Muscle of back (tissue), 11 donors: ENCODE results near the gene HNRNPF. TPM values are rescaled to one million over a fixed set of nuclear protein-coding genes. Genes with fewer than 3 reads are reported as not detected.
"Not testable (repeated sequence)": the region's sequence is repeated elsewhere in the genome, so short reads cannot be mapped to it uniquely, and the experiment has no call there.

Source experiments
- DNase-seq, 3 donors: peaks; one replicate each; pipeline versions ENCODE4 v3.0.0 to v3.0.0-alpha.2; 2013
- polyA plus RNA-seq, 10 donors: library from polyadenylated mRNA; unstranded; fragments of 120-200 nt; gene quantifications; one replicate each; pipeline ENCODE4 v1.2.1, GENCODE V29; 2013; ENCODE audit not compliant: insufficient read length in 10 of 10

The HNRNPF gene
- polyA plus RNA-seq, 10 donors, result 102 to 147 (median 110) TPM

DNA sequence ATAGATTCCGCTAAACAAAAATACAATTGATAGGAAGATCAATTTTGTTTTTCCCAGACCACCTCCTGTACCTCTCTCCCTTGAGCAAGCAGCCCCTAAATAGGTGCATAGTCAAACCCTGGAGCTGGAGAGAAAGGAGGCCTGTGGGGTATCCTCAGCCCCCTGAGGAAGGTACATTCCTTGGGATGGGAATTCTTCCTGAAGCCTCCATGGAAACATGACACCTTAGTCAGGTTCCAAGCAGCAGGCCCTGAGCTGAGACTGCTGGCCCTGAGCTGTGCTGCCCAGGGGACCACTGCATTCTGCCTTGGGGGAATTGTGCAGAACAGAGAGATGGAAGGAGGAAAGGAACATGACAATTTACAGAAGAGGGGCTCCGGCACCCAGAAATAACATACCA, 7.4 kb downstream of the HNRNPF start:
- no peak for DNase-seq

GRCh38 chr10:43399320-43400310, 9.4 kb downstream of the HNRNPF start:
- no peak for DNase-seq

GRCh38 chr10:43398939-43399319, 10.1 kb downstream of the HNRNPF start:
- no peak for DNase-seq

GRCh38 chr10:43396928-43397624, 11.9 kb downstream of the HNRNPF start:
- peak in 2 of 3 donors; percentile 78 to 92 for DNase-seq

DNA sequence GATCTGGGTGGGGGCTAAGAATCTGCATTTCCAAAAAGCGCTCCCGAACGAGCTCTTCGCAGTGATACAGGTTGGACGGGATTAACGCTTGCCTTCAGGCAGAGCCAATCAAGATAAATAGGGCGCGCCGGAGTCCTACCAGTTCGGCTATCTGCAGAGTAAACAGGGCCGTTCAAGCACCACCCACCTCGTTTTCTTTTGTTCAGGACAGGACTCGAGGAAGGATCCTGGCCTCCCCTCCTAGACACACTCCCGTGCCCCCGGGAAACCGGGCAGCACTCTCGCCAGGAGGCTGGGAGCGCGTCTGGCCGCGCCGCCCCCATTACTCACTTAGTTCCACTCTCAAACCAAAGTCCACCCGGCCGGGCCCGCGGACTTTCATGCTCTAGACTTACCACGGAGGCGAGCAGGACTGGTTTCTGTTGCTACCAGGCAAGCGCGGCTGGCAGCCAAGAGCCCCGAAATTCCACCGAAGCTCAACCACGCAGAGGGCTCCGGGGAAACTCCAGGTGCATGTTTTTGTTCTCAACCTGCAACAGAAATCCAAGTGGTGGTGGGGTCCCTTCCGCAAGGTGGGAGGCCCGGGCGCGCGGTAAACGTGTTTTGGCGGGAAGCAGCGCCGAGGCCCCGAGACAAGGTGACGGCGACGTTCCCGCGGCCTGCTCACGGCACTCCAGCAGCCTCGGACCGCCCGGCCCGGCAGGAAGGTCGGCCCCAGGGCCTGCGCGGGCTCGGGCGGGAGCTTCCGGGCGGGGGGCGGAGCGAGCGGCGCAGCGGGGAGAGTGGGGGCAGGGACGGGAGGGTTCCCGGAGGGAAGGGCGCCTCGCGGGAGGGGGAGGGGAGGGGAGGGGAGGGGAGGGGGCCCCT, 12.7 kb downstream of the HNRNPF start:
- peak in 2 of 3 donors; percentile 79 to 88 for DNase-seq

DNA sequence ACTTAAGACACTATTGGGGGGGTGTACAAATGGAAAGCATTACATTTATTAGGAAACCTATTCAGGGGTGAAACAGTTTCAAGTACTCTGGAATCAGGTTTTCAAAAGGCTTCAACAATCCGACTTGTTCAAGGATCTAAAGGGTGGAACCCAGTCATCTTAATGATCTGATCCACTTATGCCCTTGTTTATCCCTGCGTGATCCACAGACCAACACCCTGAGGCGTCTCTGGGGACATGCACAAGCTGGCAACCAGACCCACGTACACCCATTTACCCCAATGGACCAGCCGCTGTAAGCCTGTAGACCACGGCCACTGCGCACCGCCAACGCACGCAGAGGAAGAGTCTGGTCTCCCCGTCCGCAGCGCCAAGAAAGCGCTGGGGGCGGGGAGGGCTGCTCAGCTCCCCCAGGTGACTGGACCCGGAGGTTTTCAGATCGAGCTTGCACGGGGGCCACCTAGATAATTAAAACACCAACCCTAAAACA, 13.4 kb downstream of the HNRNPF start:
- DNase-seq, result no peak

DNA sequence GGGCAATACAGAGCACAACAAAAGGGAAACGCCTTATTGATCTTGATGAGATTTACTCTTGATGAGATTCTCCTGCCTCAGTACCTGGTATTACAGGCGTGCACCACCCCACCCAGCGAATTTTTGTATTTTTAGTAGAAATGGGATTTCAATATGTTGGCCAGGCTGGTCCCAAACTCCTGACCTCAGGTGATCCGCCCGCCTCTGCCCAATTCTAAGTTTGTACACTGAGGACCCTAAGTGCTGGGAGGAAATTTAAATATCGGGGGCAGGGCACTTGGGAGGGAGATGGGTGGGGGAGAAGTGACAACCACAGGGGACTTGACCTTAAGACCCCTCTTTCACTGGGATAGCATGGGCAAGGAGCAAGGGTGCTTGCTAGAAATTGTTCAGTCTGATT, 14.1 kb downstream of the HNRNPF start:
- no peak for DNase-seq

GRCh38 chr10:43393606-43394360, 15.2 kb downstream of the HNRNPF start:
- DNase-seq, result no peak

DNA sequence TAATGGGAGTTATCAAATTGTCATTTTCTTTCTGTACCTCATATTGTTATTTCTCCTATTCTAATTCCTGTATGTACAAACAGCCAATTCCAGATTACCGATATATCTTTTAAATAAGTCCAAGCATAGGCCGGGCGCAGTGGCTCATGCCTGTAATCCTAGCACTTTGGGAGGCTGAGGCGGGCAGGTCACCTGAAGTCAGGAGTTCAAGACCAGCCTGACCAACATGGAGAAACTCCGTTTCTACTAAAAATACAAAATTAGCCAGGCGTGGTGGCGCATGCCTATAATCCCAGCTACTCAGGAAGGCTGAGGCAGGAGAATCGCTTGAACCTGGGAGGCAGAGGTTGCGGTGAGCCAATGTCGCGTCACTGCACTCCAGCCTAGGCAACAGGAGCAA, 15.8 kb downstream of the HNRNPF start:
- not testable (repeated sequence) for DNase-seq

- DNase-seq, result no peak
These were observed 16.2 kb downstream of the HNRNPF start for GRCh38 chr10:43392748-43393147.

DNA sequence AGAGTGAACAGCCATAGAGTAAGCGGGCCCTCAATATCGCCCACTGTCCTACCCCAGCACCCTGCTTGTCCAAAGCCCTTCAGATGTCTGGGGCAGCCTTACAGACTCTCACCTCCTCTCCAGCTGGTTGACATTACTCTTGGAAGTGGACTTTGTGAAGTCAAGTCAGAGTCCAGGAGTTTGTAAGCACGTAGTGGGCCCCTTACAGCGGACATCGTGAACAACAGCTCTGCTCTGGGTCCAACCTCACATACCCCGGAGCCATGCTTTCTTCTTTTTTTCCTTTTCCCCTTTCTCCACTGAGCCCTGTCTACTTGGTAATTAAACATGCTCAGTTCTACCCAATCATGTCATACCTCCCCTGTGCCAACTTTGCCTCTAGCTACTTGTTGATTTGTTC, 17.5 kb downstream of the HNRNPF start:
- DNase-seq, result no peak

- DNase-seq, result no peak
These were observed 18.2 kb downstream of the HNRNPF start for GRCh38 chr10:43390759-43391158.

DNA sequence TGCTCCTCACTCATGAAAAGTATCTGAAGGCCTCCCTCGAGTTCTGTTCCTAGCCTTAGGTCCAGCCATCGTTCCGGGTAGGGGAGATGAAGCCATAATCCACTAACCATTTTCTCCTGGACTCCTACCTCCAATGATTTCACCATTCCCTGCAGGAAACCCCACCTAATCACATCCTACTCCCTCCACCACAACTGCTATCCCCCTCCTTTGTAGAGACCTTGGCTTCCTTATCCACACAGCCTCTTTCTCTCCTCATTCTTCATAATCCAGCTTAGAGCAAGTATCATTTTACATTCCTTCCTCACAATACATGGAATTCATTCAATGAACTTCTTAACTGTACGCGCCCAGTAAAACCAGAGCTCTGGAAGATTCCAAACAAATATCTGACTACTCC, 18.7 kb downstream of the HNRNPF start:
- no peak for DNase-seq

GRCh38 chr10:43389867-43390266, 19.1 kb downstream of the HNRNPF start:
- no peak for DNase-seq

GRCh38 chr10:43387678-43388032, 21.3 kb downstream of the HNRNPF start:
- no peak for DNase-seq

DNA sequence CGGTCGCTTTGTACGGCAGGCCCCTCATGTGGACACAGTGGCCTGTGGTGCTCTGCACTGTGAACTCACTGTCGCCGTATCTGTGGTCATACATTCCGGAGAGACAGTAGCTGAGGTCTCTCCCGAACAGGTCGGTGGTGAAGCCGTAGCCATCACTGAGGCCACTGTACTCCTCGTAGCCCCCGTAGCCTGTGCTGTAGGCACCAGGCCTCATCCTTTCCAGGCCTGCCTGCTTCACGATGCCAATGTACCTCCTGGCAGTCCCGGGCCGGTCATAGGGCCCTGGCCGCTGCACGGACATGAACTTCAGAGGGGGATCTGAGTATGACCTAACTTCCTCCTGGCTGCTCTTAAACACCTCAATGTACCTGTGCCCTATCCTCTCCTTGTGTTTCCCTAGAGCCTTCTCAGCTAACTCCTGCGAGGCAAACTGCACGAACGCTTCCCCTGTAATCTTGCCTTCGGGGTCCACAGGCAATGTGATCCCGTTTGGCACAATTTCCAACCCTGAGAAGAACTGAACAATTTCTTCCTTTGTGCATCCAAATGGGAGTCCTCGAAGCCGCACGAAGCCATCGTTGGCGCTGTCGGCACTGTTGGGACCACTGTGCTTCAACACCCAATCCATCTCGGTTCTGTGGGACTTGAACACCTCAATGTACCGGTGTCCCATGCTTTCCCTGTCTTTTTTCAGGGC, 21.9 kb downstream of the HNRNPF start:
- no peak for DNase-seq

DNA sequence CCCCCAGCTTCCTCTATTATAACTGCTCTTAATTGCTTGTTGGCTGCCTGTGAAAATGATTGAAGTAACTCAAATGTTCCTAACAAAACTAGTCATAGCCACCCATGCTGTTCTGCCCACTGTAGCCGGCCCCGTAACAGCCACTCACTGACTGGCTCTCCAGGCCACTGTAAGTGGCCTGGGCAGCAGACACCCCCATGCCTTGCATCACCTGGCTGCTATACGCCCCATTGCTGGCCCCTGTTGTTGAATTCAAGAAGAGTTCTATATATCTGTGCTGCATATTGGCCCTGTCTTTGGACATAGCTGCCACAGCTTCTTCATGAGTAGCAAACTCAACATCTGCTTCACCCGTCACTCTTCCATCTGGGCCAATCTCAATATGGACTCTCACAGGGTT, 22.4 kb downstream of the HNRNPF start:
- DNase-seq, result no peak

GRCh38 chr10:43385412-43386004, 23.5 kb downstream of the HNRNPF start:
- DNase-seq, result no peak

GRCh38 chr10:43384252-43385221, 24.4 kb downstream of the HNRNPF start:
- DNase-seq, result no peak
